Fibroblast of skin of back (primary cell): ENCODE data around the gene FBLN2. TPM values are rescaled to one million over a fixed set of nuclear protein-coding genes. Genes with fewer than 3 reads are reported as not detected.
"Not testable (repeated sequence)": the region's sequence is repeated elsewhere in the genome, so short reads cannot be mapped to it uniquely, and the experiment has no call there.

Experiments used
- DNase-seq: peaks from one replicate; pipeline ENCODE4 v3.0.0-alpha.2; 2013
- polyA plus RNA-seq, 2 experiments: library from polyadenylated mRNA; unstranded; fragments of 120-200 nt; gene quantifications; one replicate each; pipeline ENCODE4 v1.2.1, GENCODE V29; 2013; ENCODE audit not compliant: insufficient read length in 2 of 2

The FBLN2 gene
- polyA plus RNA-seq (2013, experiment 1 of 2; ENCODE audit: insufficient read length): 88.8 TPM
- 180 TPM for polyA plus RNA-seq (2013, experiment 2 of 2; ENCODE audit: insufficient read length)

- peak; percentile 72 for DNase-seq
These were observed at the start of gene FBLN2 for GRCh38 chr3:13548696-13549622. Gene FBLN2, plus strand, starts transcription at chr3:13549125. Its CDS starts 21,231 bp downstream, at chr3:13570356.

GRCh38 chr3:13499246-13499645 is 49.7 kb upstream of the FBLN2 start:
- DNase-seq: not testable (repeated sequence)

DNA sequence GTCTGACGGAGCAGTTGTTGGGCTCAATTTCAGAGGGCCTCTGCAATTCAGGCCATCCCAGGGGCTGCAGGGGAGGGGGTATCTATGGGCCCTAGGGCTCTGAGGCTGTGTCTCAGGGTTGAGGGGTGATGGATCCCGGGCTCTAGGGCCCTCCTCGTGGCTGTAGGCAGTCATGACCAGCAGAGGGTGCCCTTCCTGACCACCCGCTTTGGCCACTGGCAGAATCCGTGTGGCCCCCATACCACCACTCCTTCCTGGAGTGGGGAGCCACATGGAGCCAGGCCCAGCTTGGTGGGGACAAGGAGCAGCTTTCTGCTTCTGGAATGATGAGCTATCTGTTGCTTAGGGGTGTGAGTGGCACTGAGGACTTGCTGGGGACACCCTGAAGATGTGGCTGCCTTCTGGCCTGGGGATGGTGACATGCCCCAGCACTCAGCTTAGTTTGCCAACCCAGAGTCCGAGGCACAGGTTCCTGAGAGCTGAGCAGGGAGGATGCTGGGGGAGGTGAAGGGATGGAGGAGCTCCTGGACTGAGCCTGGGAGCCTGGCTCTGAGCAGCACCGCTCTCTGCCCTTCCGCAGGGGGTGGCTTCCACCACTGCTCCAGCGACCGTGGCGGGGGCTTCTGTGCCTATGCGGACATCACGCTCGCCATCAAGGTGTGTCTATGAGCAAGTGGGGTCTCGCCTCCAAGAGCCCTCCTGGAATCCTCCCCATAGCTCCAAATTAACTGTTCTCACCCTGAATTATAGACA is 48.6 kb upstream of the FBLN2 start:
- no peak for DNase-seq

DNA sequence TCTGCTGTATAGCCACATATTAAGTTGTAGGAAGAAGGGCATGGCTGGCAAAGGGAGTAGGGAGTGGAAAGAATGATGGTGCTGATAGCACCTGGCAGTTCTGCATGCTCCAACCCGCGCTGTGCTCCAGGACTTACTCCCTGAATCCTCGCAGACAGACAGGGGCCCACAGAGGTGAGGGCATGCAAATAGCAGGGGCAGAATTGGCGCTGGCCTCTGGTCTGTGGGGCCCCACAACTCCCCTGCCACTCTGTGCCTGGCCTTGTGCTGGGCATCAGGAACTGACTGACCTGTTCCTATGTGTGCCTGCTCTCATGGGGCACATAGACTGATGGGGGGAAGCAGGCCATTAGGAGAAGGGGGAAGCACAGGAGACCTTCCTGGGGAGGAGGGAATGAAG is 47.9 kb upstream of the FBLN2 start:
- no peak for DNase-seq

GRCh38 chr3:13501521-13501920 is 47.4 kb upstream of the FBLN2 start:
- no peak for DNase-seq

GRCh38 chr3:13501958-13502790 is 46.8 kb upstream of the FBLN2 start:
- DNase-seq: no peak

- DNase-seq: no peak
These were observed 46.2 kb upstream of the FBLN2 start for GRCh38 chr3:13502791-13503060.

DNA sequence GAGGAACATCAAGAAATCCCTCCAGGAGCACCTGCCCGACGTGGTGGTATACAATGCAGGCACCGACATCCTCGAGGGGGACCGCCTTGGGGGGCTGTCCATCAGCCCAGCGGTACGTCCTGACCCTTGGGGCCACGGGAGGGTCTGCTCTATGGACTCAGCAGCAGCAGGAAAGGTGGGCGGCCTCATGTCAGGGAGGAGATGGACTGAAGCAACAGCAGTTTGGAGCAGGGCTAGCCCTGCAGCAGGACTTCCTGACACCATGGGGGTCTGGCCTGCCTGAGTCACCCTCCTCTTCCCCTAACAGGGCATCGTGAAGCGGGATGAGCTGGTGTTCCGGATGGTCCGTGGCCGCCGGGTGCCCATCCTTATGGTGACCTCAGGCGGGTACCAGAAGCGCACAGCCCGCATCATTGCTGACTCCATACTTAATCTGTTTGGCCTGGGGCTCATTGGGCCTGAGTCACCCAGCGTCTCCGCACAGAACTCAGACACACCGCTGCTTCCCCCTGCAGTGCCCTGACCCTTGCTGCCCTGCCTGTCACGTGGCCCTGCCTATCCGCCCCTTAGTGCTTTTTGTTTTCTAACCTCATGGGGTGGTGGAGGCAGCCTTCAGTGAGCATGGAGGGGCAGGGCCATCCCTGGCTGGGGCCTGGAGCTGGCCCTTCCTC is 44.6 kb upstream of the FBLN2 start:
- DNase-seq: peak; percentile 30

GRCh38 chr3:13505147-13506130 is 43.5 kb upstream of the FBLN2 start:
- DNase-seq: no peak

DNA sequence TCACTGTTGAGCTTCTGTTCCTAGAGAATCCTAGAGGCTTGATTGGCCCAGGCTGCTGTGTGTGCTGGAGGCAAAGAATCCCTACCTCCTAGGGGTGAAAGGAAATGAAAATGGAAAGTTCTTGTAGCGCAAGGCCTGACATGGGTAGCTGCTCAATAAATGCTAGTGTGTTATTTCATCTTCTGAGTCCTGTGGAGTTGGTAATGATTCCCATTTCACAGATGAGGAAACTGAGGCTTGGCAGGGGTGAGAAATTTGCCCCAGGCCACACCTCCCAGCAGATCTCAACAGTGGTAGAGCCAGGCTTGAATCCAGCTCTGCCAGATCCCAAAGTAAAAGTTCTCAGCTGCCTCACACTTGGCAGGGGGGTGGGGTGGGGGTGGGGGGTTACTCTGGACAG is 42.7 kb upstream of the FBLN2 start:
- no peak for DNase-seq

DNA sequence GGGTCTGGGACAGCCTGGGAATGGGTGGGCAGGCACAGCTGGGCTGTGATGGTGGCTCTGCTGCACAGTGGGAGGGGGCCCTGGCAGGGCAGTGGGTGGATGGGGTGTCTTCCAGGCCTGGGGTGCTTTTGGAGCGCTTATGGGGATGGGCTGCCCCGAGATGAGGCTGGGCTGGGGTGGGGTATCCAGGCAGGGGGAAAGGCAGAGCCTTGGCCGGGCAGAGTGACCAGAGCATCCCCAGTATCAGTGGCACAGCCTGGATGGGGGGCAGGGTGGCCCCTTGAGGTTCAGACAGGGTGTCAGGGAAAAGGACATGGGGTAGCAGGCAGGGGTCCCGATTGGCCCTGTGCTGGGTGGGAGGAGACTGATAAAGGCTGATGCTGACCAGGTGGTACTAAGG is 42.2 kb upstream of the FBLN2 start:
- DNase-seq: no peak

DNA sequence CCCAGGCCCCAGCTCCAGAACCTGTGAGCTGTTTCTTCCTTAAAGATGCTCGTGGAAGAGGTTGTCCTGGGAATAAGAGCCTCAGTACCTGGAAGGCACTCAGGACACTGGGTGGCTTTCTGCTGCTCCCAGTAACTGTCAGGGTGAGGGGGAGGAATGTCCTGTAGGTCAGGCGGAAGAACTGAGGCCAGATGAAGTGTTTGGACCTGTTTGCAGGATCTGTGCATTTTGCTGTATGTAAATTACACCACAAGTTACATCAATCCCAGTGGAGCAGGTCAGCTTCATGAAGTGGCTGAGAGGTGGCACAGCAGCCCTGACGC is 41.7 kb upstream of the FBLN2 start:
- DNase-seq: no peak

- no peak for DNase-seq
These were observed 41.2 kb upstream of the FBLN2 start for GRCh38 chr3:13507570-13508339.

GRCh38 chr3:13508496-13508895 is 40.4 kb upstream of the FBLN2 start:
- DNase-seq: no peak

- no peak for DNase-seq
These were observed 39.7 kb upstream of the FBLN2 start for GRCh38 chr3:13509059-13509815.

GRCh38 chr3:13509816-13510192 is 39.1 kb upstream of the FBLN2 start:
- DNase-seq: no peak

- DNase-seq: no peak
These were observed 36.5 kb upstream of the FBLN2 start for GRCh38 chr3:13512451-13512850.

DNA sequence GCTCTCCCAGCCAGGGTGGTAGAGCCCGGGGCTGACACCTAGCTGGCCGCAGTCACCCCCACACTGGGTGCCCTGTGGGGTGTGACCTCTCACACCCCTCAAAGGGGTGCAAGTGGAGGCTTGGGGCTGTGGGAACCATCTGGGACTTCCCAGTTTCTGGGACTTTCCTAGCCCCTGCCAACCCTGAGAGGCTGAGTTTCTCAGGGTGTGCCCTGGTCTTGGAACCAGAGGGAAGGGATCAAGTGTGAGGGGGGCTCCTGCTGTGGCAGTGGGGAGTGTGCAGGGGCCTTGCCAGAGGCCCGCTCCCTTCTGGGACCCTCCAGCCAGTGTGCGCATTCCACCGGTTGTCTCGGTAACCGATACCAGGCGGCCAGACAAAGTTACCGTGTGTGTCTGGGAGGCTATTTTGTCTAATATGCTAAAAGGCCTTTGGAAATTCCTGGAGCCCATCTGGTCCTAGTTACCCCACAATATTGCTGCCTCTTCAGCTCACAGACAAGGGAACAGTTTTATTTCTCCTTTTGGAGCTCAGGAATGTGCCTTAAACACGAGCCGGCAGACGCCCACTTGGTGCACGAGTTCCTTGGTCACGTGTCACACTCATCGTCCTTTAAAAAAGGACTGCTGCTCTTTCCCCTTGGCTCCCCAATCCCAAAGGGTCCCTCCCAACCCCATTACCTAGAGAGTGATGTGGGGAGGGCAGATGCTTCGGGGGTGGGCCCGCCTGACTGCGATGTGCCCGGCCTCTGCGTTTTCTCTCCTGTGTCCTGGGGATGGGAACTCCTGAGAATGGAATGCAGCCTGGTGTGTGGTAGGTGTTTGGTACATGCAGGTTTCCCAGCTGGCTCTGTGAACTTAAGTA is 35.6 kb upstream of the FBLN2 start:
- peak; percentile 66 for DNase-seq
